HG03095 (cell line): ENCODE measurements around the gene TGFBR3.

Source experiments
- ATAC-seq: cut with Tn5 transposase; IDR thresholded peaks from one replicate; pipeline ENCODE4 v1.9.1; 2021; ENCODE audit warnings: moderate library complexity; ENCODE audit not compliant: unreplicated experiment

Gene TGFBR3

DNA sequence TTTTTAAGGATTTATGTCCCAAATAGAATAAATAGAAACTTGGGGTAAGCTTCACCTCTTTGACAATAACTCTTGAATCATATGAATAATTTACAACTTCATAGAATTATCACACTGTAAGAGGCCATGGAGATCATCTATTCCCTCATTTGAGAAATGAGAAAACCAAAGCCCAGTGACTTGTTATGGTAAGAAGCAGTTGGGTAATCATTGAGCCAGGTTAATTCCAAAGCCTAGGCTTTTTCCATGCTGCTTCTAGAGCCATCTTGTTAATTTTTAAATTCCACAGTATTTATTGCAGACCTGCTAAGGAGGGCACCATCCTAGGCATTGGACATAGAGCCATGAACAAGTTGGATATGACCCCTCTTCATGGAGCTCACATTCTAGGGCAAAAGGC is 224.8 kb downstream of the TGFBR3 start:
- ATAC-seq = no peak

DNA sequence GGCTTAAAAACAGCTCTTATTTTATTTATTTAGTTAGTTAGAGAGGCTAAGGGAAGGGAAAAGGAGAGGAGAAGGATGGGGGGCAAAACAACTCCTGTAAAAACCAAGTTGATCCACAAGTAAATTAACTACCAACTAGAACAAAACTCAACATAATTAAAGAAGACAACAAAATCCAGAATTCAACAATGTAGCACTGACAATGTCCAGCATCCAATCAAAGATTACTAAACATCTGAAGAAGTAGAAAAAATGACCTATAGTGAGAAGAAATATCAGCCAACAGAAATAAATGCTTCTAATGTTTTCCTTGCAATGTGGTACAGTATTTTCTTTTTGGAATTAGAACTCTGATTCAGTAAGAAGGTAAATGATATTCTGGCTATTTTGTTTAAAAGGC is 225.2 kb downstream of the TGFBR3 start:
- ATAC-seq = no peak

- ATAC-seq = no peak
These were observed 230.0 kb downstream of the TGFBR3 start for GRCh38 chr1:91655912-91656449.

- ATAC-seq = no peak
These were observed 232.8 kb downstream of the TGFBR3 start for GRCh38 chr1:91653183-91653582.

DNA sequence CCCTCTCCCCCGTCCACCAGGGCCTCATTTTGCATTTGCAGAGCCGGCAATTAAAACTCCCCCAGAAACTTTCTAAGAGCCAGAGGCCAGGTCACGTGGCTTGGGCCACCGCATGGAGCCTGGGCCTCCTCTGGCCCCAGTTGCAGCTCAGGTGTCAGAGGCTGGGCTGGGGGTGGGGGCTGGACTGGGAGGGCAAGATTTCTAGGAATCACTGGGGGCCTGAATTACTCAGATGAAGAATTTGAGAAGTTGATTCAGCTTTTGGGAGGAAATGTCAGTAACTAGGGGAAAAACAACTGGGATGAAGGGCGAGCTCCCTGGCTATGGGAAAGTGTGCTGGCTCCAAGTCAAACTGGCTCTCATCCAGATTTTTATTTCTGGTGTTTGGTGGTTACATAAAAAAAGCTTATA is 234.3 kb downstream of the TGFBR3 start:
- ATAC-seq = no peak

DNA sequence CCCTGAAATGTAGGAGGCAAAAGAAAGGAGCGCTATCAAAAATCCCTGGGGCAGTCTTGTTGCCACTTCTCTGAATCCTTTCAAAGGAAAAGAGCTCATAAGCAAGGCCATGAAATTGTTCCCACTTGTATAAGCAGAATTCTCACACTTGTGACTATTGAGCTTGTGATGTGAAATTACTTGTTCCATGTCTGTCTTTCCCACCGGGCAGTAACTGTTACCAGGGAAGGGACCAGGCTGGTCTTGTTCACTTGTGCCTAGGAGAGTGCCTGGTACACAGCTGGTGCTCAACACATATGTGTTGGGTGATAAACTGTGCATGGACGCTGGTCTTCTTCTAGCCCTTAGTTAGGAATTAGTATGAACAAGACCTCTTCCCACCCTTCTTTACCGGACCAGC is 234.7 kb downstream of the TGFBR3 start:
- no peak for ATAC-seq

GRCh38 chr1:91650764-91651163 is 235.2 kb downstream of the TGFBR3 start:
- ATAC-seq = no peak

DNA sequence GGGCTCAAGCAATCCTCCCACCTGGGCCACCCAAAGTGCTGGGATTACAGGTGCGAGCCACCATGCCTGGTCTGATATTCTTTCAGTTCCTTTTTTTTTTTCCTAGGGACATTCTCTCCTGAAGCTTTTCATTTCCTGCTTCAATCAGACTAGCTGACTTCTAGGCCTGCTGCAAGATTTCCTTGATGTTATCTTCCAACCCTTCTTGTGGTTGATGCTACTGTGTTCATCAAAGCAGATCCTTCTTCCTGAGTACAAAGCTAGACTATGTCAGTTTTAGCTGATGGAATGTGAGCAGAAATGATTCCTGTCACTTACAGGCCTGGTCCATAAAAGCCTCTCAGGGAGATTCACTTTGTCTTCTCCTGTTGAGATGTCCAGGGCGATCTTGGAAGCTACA is 238.9 kb downstream of the TGFBR3 start:
- ATAC-seq = no peak

- no peak for ATAC-seq
These were observed 240.9 kb downstream of the TGFBR3 start for GRCh38 chr1:91645031-91645430.

DNA sequence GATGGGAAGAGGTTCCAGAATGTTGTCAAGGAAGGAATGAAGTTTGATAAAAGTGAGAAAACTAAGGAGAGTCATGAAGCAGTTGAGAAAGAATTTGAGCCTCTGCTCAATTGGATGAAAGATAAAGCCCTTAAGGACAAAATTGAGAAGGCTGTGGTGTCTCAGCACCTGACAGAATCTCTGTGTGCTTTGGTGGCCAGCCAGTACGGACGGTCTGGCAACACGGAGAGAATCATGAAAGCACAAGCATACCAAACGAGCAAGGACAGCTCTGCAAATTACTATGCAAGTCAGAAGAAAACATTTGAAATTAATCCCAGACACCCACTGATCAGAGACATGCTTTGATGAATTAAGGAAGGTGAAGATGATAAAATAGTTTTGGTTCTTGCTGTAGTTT is 242.5 kb downstream of the TGFBR3 start:
- ATAC-seq = no peak

GRCh38 chr1:91640877-91641526 is 244.9 kb downstream of the TGFBR3 start:
- ATAC-seq = no peak

- ATAC-seq = no peak
These were observed 248.4 kb downstream of the TGFBR3 start for GRCh38 chr1:91637539-91637994.

DNA sequence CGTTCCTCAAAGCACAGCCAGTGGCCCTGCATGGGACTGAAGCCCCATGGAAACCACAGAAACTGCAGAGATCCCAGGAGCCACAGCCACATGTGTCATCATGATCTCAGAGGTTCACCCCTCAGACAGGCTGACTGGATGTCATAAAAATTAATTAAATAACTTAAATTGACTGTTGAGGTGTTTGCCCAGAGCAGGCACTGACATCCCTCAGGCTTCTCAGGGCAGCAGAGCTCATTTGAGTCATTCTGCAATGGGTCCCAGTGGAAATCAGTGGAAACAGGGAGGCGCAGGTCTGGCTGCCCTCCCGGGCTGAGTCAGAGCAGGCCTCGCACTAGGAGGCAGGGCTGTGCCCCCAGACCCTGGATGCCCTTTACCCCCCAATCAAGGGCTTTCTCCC is 250.2 kb downstream of the TGFBR3 start:
- ATAC-seq = no peak

- no peak for ATAC-seq
These were observed 252.5 kb downstream of the TGFBR3 start for GRCh38 chr1:91633438-91633837.

- no peak for ATAC-seq
These were observed 254.1 kb downstream of the TGFBR3 start for GRCh38 chr1:91631718-91632330.

DNA sequence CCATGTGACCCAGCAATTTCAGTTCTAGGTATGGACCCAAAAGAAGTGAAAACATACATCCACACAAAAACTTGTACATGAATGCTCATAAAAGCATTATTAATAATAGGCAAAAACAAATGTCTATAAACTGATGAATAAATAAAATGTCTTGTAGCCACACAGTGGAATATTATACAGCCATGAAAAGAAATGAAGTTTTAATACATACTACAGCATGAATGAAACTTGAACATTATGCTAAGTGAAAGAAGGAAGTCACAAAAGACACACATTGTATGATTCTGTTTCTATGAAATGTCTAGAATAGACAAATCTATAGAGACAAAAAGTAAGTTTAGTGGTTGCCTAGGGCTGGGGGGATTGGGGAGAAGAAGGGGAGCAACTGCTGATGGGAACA is 255.1 kb downstream of the TGFBR3 start:
- ATAC-seq = no peak
